Prostate gland (tissue), 2 donors: ENCODE results near the gene PDE1C.

ENCODE experiments used
- CTCF ChIP-seq, 4 experiments: fragments of 200-600 bp in 2 of 4; fragments of 450-650 bp in 2 of 4; sonication (generic) in 2 of 4; IDR thresholded peaks; 1 replicate in 3 of 4; 2 replicates in 1 of 4; pipeline ENCODE4 v1.5.1; 2016 to 2019; ENCODE audit warnings: antibody characterized with exemption in 4 of 4, mild to moderate bottlenecking in 2 of 4, moderate library complexity in 2 of 4
- POLR2A ChIP-seq: fragments of 450-650 bp; IDR thresholded peaks from one replicate; pipeline ENCODE4 v1.6.1; 2016; ENCODE audit warnings: antibody characterized with exemption, mild to moderate bottlenecking

- TF ChIP-seq CTCF (IDR thresholded peaks at IDR 0.05) (no peak), POLR2A (no peak)
Observed at GRCh38 chr7:32077806-32078205, 7.6 kb upstream of the PDE1C start.
